GM12891 (cell line): ENCODE results near the gene NRP2.

ENCODE experiments used
- DNase-seq: peaks from one replicate; pipeline ENCODE4 v3.0.0; 2011; ENCODE audit warnings: low spot score; ENCODE audit not compliant: insufficient read length
- FAIRE-seq: peaks from 2 replicates; lab custom pipeline; 2011; peaks lifted over from hg19 to GRCh38; lab: Jason Lieb, UNC
- PAX5 ChIP-seq: IDR thresholded peaks from 2 replicates; pipeline ENCODE4 v1.6.1; 2011; ENCODE audit warnings: low read length, moderate library complexity, mild to moderate bottlenecking; ENCODE audit not compliant: insufficient read depth, severe bottlenecking
- POLR2A ChIP-seq: IDR thresholded peaks from 2 replicates; pipeline ENCODE4 v1.6.1; 2011; ENCODE audit warnings: low read depth, low read length, control low read depth
- POLR2AphosphoS5 ChIP-seq: IDR thresholded peaks from 2 replicates; pipeline ENCODE4 v1.6.1; 2011; ENCODE audit warnings: low read depth, low read length, control low read depth
- POU2F2 ChIP-seq: IDR thresholded peaks from 2 replicates; pipeline ENCODE4 v1.6.1; 2011; ENCODE audit warnings: low read depth, mild to moderate bottlenecking, control low read depth, low read length, moderate library complexity
- SPI1 ChIP-seq: IDR thresholded peaks from 2 replicates; pipeline ENCODE4 v1.6.1; 2011; ENCODE audit warnings: low read depth, low read length, control low read depth
- TAF1 ChIP-seq: IDR thresholded peaks from 2 replicates; pipeline ENCODE4 v1.6.1; 2011; ENCODE audit warnings: low read depth, low read length, control low read depth

Gene NRP2

GRCh38 chr2:205644018-205644417, 38.3 kb upstream of the NRP2 start:
- no peak for TF ChIP-seq SPI1
- TF ChIP-seq POLR2AphosphoS5 = no peak
- FAIRE-seq (no peak), DNase-seq (no peak)

GRCh38 chr2:205646680-205647079, 35.6 kb upstream of the NRP2 start:
- TF ChIP-seq POU2F2 (peak; percentile 78; the same call in 1 of the 2 replicates), PAX5 (no peak), SPI1 (peak; percentile 99)
- DNase-seq = peak; percentile 16
- peak; percentile 89 for FAIRE-seq

GRCh38 chr2:205650450-205650849, 31.9 kb upstream of the NRP2 start:
- DNase-seq = no peak
- TF ChIP-seq POLR2A = no peak
- no peak for TF ChIP-seq TAF1
- no peak for TF ChIP-seq SPI1
- no peak for TF ChIP-seq POU2F2
- no peak for TF ChIP-seq PAX5
- TF ChIP-seq POLR2AphosphoS5 = no peak
- no peak for FAIRE-seq

DNA sequence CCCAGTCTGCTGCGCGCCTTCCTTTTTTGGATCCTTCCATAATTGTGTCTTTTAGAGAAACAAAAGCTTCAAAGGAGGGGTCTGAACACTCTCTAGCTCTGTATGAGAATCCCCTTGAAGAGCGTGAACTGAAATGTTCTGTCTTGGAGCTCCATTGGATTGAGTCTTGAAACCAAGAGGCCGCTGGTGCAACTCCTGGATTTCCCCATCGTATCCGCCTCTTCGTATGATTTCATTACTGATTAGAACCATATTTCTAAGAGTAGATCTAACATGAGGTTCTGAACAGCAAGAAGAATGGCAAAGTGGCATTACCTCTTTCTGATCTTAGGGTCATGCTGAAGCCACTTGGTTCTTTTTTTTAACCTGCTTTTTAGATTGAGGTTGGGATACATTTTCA, 31.4 kb upstream of the NRP2 start:
- no peak for FAIRE-seq
- TF ChIP-seq SPI1 = no peak
- TF ChIP-seq POU2F2 = no peak
- no peak for TF ChIP-seq PAX5
- TF ChIP-seq TAF1 = no peak
- no peak for TF ChIP-seq POLR2AphosphoS5
- no peak for TF ChIP-seq POLR2A
- DNase-seq = no peak

DNA sequence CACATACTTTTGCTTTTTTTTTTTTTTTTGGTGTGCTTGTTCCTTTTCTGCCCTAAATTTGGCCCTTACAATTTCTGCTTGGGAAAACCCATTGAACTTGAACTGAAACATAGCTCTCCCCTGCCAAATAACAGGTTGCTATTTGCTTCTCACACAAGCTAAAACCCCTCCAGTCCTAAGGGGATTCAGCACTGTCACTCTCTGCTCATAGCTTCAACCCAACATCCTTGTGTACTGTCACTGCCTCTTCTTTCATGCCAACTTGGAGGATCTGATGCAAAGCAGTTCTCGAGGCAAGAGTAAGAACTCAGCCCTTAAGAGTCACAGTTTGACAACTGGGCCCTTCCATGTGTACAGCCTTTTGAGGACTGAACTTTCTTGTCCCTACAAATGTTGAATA, 30.6 kb upstream of the NRP2 start:
- no peak for FAIRE-seq
- TF ChIP-seq PAX5 (no peak), POU2F2 (no peak), SPI1 (no peak), POLR2AphosphoS5 (no peak), TAF1 (no peak), POLR2A (no peak)
- DNase-seq = no peak

DNA sequence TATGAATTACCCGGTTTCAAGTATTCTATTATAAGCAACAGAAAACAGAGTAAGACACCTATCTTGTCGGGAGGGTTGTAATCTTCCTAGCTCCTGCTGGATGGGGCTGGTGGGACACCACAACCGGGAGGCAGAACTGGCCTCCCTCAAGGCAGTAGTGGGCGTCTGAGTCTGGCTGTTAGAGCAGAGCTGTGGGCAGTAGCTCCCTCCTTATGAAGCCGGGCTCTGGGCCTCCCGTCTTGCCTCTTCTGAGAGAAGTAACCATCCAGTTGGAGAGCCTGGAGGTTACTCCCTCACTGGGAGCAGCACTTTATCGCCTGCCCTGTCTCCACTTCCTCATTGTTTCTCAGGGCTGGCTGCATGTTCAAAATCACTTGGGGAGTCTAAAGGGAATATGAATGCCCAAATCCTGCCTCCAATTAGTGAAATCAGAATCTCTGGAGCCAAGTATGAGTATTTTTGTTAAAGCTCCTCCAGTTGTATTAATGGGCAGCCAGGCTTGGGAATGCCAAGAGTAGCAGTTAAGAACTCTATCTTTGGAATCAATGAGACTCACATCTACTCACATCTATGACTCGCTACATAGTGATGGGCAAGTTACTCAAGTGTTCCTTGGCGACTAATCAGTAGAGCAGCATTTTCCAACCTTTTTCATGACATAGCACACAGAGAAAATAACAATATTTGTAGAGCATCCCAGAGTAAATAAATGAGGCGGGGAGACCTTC, 27.3 kb upstream of the NRP2 start:
- TF ChIP-seq SPI1 (0 out of 2 replicates have a peak, but pooled peaks have one; percentile 15), PAX5 (no peak)
- FAIRE-seq = no peak
- DNase-seq = no peak

GRCh38 chr2:205655779-205656456, 26.4 kb upstream of the NRP2 start:
- TF ChIP-seq TAF1 = no peak
- no peak for TF ChIP-seq POLR2A
- TF ChIP-seq SPI1 = no peak
- TF ChIP-seq PAX5 = no peak
- no peak for TF ChIP-seq POLR2AphosphoS5
- TF ChIP-seq POU2F2 = no peak
- no peak for FAIRE-seq
- DNase-seq = no peak

GRCh38 chr2:205656461-205656860, 25.8 kb upstream of the NRP2 start:
- TF ChIP-seq PAX5 (no peak), POLR2AphosphoS5 (no peak), POU2F2 (no peak), POLR2A (no peak), SPI1 (no peak), TAF1 (no peak)
- FAIRE-seq = no peak
- DNase-seq = no peak

DNA sequence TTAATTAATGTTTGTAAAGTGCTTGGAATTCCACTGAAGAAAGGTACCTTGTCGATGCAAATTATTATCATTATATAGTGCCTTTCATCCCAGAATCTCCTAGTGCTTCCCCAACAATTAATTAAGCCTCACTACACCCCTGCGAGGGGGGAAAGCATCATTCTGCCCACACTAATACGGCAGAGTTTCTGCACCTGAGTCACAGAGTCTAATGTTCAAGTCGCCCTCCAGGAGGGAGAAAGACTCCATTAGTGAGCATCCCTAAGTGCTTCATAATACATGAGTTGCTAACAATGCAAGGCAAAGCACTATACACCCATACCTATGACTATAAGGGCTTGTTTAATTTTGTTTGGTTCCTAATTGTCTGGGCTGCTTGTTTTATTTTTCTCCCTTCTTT, 25.4 kb upstream of the NRP2 start:
- DNase-seq (no peak), FAIRE-seq (no peak)
- TF ChIP-seq POU2F2 (no peak), POLR2AphosphoS5 (no peak), TAF1 (no peak), POLR2A (no peak), PAX5 (no peak), SPI1 (no peak)

DNA sequence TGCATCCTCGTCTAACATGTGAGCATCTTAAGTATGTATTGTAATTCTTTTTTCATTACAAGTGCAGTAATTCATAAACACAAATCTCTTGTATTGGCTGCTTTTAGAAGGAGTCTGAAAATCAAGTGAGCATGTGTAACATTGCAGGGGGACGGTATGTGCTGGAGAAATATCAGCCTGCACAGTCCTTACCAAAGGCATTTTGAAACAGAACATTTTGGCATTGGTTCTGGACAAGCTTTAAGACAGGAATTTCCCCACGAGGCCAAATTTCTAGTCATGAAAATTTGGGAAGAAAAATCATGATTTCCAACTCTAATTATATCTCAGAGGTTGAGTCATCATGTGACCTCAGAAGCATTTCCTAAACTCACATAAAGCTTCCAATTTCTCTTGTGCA, 24.7 kb upstream of the NRP2 start:
- DNase-seq (no peak), FAIRE-seq (no peak)
- TF ChIP-seq SPI1 = no peak
- no peak for TF ChIP-seq POLR2A
- TF ChIP-seq PAX5 = no peak
- no peak for TF ChIP-seq POU2F2
- no peak for TF ChIP-seq POLR2AphosphoS5
- TF ChIP-seq TAF1 = no peak
